Hepatocyte (in vitro differentiated cells): ENCODE measurements around the gene RPSA. TPM values are rescaled to one million over a fixed set of nuclear protein-coding genes. Genes with fewer than 3 reads are reported as not detected.
"Not testable (repeated sequence)": the region's sequence is repeated elsewhere in the genome, so short reads cannot be mapped to it uniquely, and the experiment has no call there.

Experiments
- DNase-seq: peaks from one replicate; pipeline ENCODE4 v3.0.0-alpha.2; 2016; ENCODE audit warnings: low spot score
- H2AFZ ChIP-seq: fragments of 200-600 bp; sonication (generic); 2 replicates; pipeline ENCODE4 v1.6.0; 2016; ENCODE audit warnings: antibody characterized with exemption, mild to moderate bottlenecking
- H3K27ac ChIP-seq: fragments of 200-600 bp; sonication (generic); 2 replicates; pipeline ENCODE4 v1.5.1; 2016; ENCODE audit warnings: mild to moderate bottlenecking
- H3K27me3 ChIP-seq: fragments of 200-600 bp; sonication (generic); 2 replicates; pipeline ENCODE4 v1.6.1; 2016
- H3K36me3 ChIP-seq: fragments of 200-600 bp; sonication (generic); replicated peaks from 2 replicates; pipeline ENCODE4 v1.5.1; 2016; ENCODE audit warnings: low read depth; ENCODE audit not compliant: insufficient read depth
- H3K4me1 ChIP-seq: fragments of 200-600 bp; sonication (generic); 2 replicates; pipeline ENCODE4 v1.5.1; 2016; ENCODE audit warnings: mild to moderate bottlenecking, moderate library complexity; ENCODE audit not compliant: insufficient read depth
- H3K4me2 ChIP-seq: fragments of 200-600 bp; sonication (generic); 2 replicates; pipeline ENCODE4 v1.6.0; 2016
- H3K4me3 ChIP-seq: fragments of 200-600 bp; sonication (generic); 2 replicates; pipeline ENCODE4 v1.5.1; 2016; ENCODE audit warnings: mild to moderate bottlenecking
- H3K79me2 ChIP-seq: fragments of 200-600 bp; sonication (generic); 2 replicates; pipeline ENCODE4 v1.6.0; 2017; ENCODE audit warnings: mild to moderate bottlenecking
- H3K9me2 ChIP-seq: fragments of 200-600 bp; sonication (generic); replicated peaks from 2 replicates; pipeline ENCODE4 v1.6.0; 2017; ENCODE audit warnings: mild to moderate bottlenecking; ENCODE audit not compliant: insufficient read depth
- H3K9me3 ChIP-seq: fragments of 200-600 bp; sonication (generic); 2 replicates; pipeline ENCODE4 v1.5.1; 2016; ENCODE audit warnings: low read depth, mild to moderate bottlenecking
- H4K20me1 ChIP-seq: fragments of 200-600 bp; sonication (generic); 2 replicates; pipeline ENCODE4 v1.6.0; 2016; ENCODE audit warnings: mild to moderate bottlenecking; ENCODE audit not compliant: insufficient read depth, poor library complexity, severe bottlenecking
- EZH2 ChIP-seq: fragments of 200-600 bp; sonication (generic); IDR thresholded peaks from 2 replicates; pipeline ENCODE4 v1.6.1; 2016; ENCODE audit warnings: antibody characterized with exemption, mild to moderate bottlenecking, borderline replicate concordance
- EZH2phosphoT487 ChIP-seq: fragments of 200-600 bp; sonication (generic); IDR thresholded peaks from one replicate; pipeline ENCODE4 v1.6.1; 2018; ENCODE audit warnings: antibody characterized with exemption, mild to moderate bottlenecking, low read depth, moderate library complexity; ENCODE audit not compliant: unreplicated experiment, severe bottlenecking
- WGBS: methylation state at CpG from one replicate; pipeline ENCODE4 v1.1.6; 2016; ENCODE audit warnings: low lambda C conversion rate; ENCODE audit errors: missing lambda C conversion rate; 5-methylcytosine and 5-hydroxymethylcytosine counted together
- polyA plus RNA-seq: library from polyadenylated mRNA; unstranded; fragments of >200 nt; fragmentation: Nextera tagmentation; extraction: Ambion mirVana; gene quantifications from 2 replicates; pipeline ENCODE4 v1.2.1, GENCODE V29; 2016
- total RNA-seq: library from RNA; depleted of rRNA; stranded (reverse); fragments of >200 nt; gene quantifications from 2 replicates; pipeline ENCODE4 v1.2.3, GENCODE V29; 2014
- TF ChIP-seq, protein P1 (sequence below): fragments of 200-600 bp; sonication (generic); IDR thresholded peaks from 2 replicates; pipeline ENCODE4 v1.5.1; 2016; ENCODE audit warnings: antibody characterized with exemption, mild to moderate bottlenecking; ENCODE audit not compliant: poor library complexity

The RPSA gene
- total and polyA plus RNA-seq, 2 experiments from 2014 or later, result 249 to 961 TPM

DNA sequence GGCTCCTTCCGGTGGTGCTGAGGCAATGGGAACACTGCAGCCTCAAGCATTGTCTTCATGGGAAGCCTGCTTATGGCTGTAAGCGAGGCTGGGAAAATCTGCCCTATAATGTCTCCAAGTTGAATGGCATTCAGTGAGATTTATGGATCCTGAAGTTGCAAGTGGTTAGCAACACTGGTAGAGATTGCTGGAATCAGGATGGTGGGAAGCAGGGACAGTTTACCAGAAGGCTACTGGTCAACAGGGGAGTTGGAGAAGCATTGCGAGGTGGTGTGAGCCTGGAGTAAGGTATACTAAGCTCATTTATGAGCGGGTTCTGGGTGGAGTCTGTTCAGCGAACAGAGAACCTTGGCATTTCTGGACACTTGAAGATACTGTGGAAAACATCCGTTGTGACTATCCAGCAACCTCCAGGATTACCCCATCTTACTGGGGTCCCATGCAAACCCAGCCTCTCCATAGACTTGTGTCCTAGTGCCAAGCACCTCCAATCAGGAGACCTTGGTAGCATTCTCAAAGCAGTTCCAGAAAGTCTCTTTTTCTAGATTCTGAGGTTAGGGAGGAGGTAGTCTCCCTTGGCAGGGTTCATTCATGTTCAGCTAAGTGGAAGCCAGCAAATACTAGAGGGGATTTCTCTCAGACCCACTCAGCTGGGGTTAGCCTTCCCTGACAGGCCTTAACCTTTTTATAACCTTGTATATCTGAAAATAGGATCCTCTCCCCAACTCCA lies 7.3 kb downstream of the RPSA start:
- no peaks in the 10 kb centered on the region for H3K27me3 ChIP-seq
- no peak for DNase-seq
- H2AFZ ChIP-seq, result no peak overlapping the region
- H3K4me2 ChIP-seq, result no peak overlapping the region
- WGBS, result 78% methylated on average over 6 of the region's 6 CpGs
- no peaks in the 10 kb centered on the region for H3K9me3 ChIP-seq
- H3K9me2 ChIP-seq, result no peaks in the 10 kb centered on the region
- H3K27ac ChIP-seq, result no peak overlapping the region
- H3K4me3 ChIP-seq, result no peak overlapping the region
- H3K79me2 ChIP-seq, result peaks cover 13% of the 10 kb centered on the region
- H3K4me1 ChIP-seq, result peaks cover 3% of the 10 kb centered on the region
- peaks cover 8% of the 10 kb centered on the region for H3K36me3 ChIP-seq
- H4K20me1 ChIP-seq, result peaks cover 23% of the 10 kb centered on the region
- TF ChIP-seq EZH2phosphoT487 (no peak), EZH2 (no peak)
- TF ChIP-seq, protein P1, sequence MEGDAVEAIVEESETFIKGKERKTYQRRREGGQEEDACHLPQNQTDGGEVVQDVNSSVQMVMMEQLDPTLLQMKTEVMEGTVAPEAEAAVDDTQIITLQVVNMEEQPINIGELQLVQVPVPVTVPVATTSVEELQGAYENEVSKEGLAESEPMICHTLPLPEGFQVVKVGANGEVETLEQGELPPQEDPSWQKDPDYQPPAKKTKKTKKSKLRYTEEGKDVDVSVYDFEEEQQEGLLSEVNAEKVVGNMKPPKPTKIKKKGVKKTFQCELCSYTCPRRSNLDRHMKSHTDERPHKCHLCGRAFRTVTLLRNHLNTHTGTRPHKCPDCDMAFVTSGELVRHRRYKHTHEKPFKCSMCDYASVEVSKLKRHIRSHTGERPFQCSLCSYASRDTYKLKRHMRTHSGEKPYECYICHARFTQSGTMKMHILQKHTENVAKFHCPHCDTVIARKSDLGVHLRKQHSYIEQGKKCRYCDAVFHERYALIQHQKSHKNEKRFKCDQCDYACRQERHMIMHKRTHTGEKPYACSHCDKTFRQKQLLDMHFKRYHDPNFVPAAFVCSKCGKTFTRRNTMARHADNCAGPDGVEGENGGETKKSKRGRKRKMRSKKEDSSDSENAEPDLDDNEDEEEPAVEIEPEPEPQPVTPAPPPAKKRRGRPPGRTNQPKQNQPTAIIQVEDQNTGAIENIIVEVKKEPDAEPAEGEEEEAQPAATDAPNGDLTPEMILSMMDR, result no peak

DNA sequence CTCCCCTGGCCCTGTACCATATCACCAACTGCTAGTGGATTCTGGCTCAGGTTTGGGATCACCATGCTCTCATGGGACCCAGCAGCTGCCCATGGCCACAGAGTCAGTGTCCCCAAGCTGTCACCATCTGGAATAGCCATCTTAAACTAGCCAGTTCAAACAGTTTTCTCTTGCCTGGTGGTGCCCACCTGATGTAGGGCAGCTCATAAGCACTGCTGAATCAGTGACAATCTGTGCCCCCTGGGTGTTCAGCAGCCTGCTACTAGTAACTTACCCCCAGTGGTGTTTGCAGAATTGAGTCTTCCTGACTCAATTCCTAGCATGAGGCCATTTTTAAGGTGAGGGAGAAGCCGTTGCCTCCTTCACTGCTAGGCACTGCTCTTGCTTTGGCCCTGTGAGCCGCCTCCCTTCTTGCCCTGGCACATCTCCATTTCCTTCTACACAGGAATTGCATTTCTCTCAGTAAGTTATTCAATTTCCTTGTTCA lies 7.9 kb downstream of the RPSA start:
- no peak overlapping the region for H3K4me3 ChIP-seq
- H2AFZ ChIP-seq, result no peak overlapping the region
- H3K9me3 ChIP-seq, result no peaks in the 10 kb centered on the region
- H3K79me2 ChIP-seq, result peaks cover 9% of the 10 kb centered on the region
- TF ChIP-seq, protein P1, result no peak
- TF ChIP-seq EZH2 (no peak), EZH2phosphoT487 (no peak)
- no peaks in the 10 kb centered on the region for H3K27me3 ChIP-seq
- H4K20me1 ChIP-seq, result peaks cover 18% of the 10 kb centered on the region
- no peaks in the 10 kb centered on the region for H3K9me2 ChIP-seq
- DNase-seq, result no peak
- no peak overlapping the region for H3K27ac ChIP-seq
- peaks cover 7% of the 10 kb centered on the region for H3K4me1 ChIP-seq
- 90% methylated on average over 2 of the region's 2 CpGs for WGBS
- H3K36me3 ChIP-seq, result peaks cover 8% of the 10 kb centered on the region
- H3K4me2 ChIP-seq, result no peak overlapping the region

- not testable (repeated sequence) for H3K9me2 ChIP-seq, H3K79me2 ChIP-seq, H3K9me3 ChIP-seq, H3K4me2 ChIP-seq, H3K4me3 ChIP-seq, H2AFZ ChIP-seq, DNase-seq, H3K36me3 ChIP-seq, H3K27me3 ChIP-seq, H3K27ac ChIP-seq, H4K20me1 ChIP-seq
- WGBS, result 88% methylated on average over 3 of the region's 3 CpGs
- H3K4me1 ChIP-seq, result peaks cover 11% of the 10 kb centered on the region
Observed at GRCh38 chr3:39415302-39415701, 8.8 kb downstream of the RPSA start.

DNA sequence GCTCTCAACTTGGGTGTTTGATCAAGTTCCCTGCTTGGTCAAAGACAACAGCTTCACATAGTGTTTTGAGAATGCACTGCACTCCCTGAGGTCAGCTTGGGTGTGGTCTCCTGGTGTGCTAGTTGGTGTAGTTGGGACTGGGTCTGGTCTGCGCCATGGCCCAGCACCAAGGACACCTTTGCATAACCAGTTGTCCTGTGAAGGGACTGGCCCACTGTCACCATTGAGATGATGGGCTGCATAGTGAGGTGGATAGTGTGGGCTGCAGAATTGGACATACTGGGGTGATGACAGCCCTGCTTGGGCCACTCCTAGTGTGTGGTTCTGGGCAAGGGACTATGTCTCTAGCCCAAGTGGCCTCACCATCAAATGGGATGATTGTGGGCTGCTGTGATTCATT lies 9.5 kb downstream of the RPSA start:
- 88% methylated on average over 1 of the region's 1 CpG for WGBS
- no peak overlapping the region for H2AFZ ChIP-seq

DNA sequence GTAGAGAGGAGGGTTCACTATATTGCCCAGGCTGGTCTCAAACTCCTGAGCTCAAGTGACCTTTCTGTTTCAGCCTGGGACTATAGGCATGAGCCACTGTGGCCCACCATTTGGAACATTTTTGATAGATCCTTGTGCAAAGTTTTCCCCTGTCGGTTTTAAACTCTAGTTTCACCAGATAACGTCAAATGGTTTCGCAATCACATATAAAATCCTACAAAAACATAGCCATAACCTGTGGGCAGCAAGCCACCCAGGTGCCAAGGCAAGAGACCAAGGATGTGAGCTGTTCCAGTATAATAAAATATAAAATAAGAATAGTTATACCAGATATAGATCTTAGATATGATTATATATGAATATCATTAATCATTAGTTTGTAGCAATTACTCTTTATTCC lies 10.5 kb downstream of the RPSA start:
- WGBS, result 69% methylated on average over 3 of the region's 3 CpGs
- H4K20me1 ChIP-seq, H3K9me3 ChIP-seq, H3K36me3 ChIP-seq, H3K9me2 ChIP-seq, H3K4me3 ChIP-seq, H3K4me2 ChIP-seq, H3K27me3 ChIP-seq, DNase-seq, H2AFZ ChIP-seq, H3K27ac ChIP-seq, H3K79me2 ChIP-seq: not testable (repeated sequence)
- peaks cover 11% of the 10 kb centered on the region for H3K4me1 ChIP-seq

More for the DNA sequence above, 9.5 kb downstream of the RPSA start:
- no peaks in the 10 kb centered on the region for H3K9me3 ChIP-seq
- H3K27me3 ChIP-seq, result no peaks in the 10 kb centered on the region
- no peak overlapping the region for H3K4me2 ChIP-seq
- H3K4me3 ChIP-seq, result no peak overlapping the region
- TF ChIP-seq EZH2phosphoT487 (no peak), EZH2 (no peak)
- TF ChIP-seq, protein P1, result no peak
- H4K20me1 ChIP-seq, result peaks cover 4% of the 10 kb centered on the region
- no peaks in the 10 kb centered on the region for H3K9me2 ChIP-seq
- no peaks in the 10 kb centered on the region for H3K36me3 ChIP-seq
- H3K27ac ChIP-seq, result no peak overlapping the region
- peaks cover 11% of the 10 kb centered on the region for H3K4me1 ChIP-seq
- no peak for DNase-seq
- H3K79me2 ChIP-seq, result no peaks in the 10 kb centered on the region

- H3K79me2 ChIP-seq, H2AFZ ChIP-seq, DNase-seq, H3K9me3 ChIP-seq, H3K27me3 ChIP-seq, H3K4me3 ChIP-seq, H3K36me3 ChIP-seq, H4K20me1 ChIP-seq, H3K9me2 ChIP-seq, H3K4me2 ChIP-seq: not testable (repeated sequence)
- 30% methylated on average over 14 of the region's 14 CpGs for WGBS
- Histone ChIP-seq H3K27ac (peak overlapping the region; percentile 50), H3K4me1 (peaks cover 11% of the 10 kb centered on the region)
Observed at GRCh38 chr3:39418556-39419225, 12.2 kb downstream of the RPSA start.
